H9 (cell line): ENCODE measurements around the gene ADAMTS17. TPM values are rescaled to one million over a fixed set of nuclear protein-coding genes. Genes with fewer than 3 reads are reported as not detected.

Experiments
- DNase-seq: peaks from one replicate; pipeline ENCODE4 v3.0.0-alpha.2; 2017
- H2AFZ ChIP-seq: one replicate; pipeline ENCODE4 v1.6.1; 2013; ENCODE audit warnings: mild to moderate bottlenecking, low read length, control low read depth, moderate library complexity
- H2AK5ac ChIP-seq: 2 replicates; pipeline ENCODE4 v1.6.1; 2013; ENCODE audit warnings: low read length, control low read depth, mixed read lengths; ENCODE audit not compliant: insufficient read length
- H2BK120ac ChIP-seq: one replicate; pipeline ENCODE4 v1.6.1; 2013; ENCODE audit warnings: low read depth, mild to moderate bottlenecking, low read length, control low read depth, inconsistent platforms; ENCODE audit not compliant: poor library complexity, severe bottlenecking
- H2BK12ac ChIP-seq: 2 replicates; pipeline ENCODE4 v1.6.1; 2013; ENCODE audit warnings: low read length, control low read depth, mixed read lengths, low read depth; ENCODE audit not compliant: insufficient read length
- H2BK15ac ChIP-seq: 2 replicates; pipeline ENCODE4 v1.6.1; 2013; ENCODE audit warnings: low read depth, low read length, control low read depth
- H2BK20ac ChIP-seq: one replicate; pipeline ENCODE4 v1.6.1; 2013; ENCODE audit warnings: low read depth, mild to moderate bottlenecking, low read length, control low read depth, inconsistent platforms; ENCODE audit not compliant: poor library complexity, severe bottlenecking
- H2BK5ac ChIP-seq: 2 replicates; pipeline ENCODE4 v1.6.1; 2013; ENCODE audit warnings: low read length, control low read depth, mixed read lengths; ENCODE audit not compliant: insufficient read length
- H3K14ac ChIP-seq: 2 replicates; pipeline ENCODE4 v1.6.1; 2013; ENCODE audit warnings: low read length, control low read depth; ENCODE audit not compliant: insufficient read depth
- H3K18ac ChIP-seq: 2 replicates; pipeline ENCODE4 v1.6.1; 2013; ENCODE audit warnings: low read depth, mild to moderate bottlenecking, mixed read lengths, low read length, control low read depth; ENCODE audit not compliant: insufficient read length
- H3K23ac ChIP-seq: 2 replicates; pipeline ENCODE4 v1.6.1; 2013; ENCODE audit warnings: low read length, control low read depth, mixed read lengths, low read depth; ENCODE audit not compliant: insufficient read length
- H3K23me2 ChIP-seq: 2 replicates; pipeline ENCODE4 v1.6.1; 2013; ENCODE audit warnings: low read depth, mild to moderate bottlenecking, mixed read lengths, low read length, control low read depth; ENCODE audit not compliant: insufficient read length, poor library complexity, severe bottlenecking
- H3K27ac ChIP-seq: 2 replicates; pipeline ENCODE4 v1.5.1; 2013; ENCODE audit warnings: low read length, control low read depth, mixed read lengths, low read depth; ENCODE audit not compliant: insufficient read length
- H3K27me3 ChIP-seq: 2 replicates; pipeline ENCODE4 v1.6.1; 2013; ENCODE audit warnings: low read length, control low read depth, inconsistent platforms; ENCODE audit not compliant: insufficient read depth
- H3K4ac ChIP-seq: 2 replicates; pipeline ENCODE4 v1.6.1; 2013; ENCODE audit warnings: low read depth, mild to moderate bottlenecking, control low read depth, inconsistent platforms, low read length, moderate library complexity
- H3K4me1 ChIP-seq: 2 replicates; pipeline ENCODE4 v1.6.1; 2013; ENCODE audit warnings: low read length, control low read depth, inconsistent platforms; ENCODE audit not compliant: insufficient read depth
- H3K4me2 ChIP-seq: 2 replicates; pipeline ENCODE4 v1.6.1; 2013; ENCODE audit warnings: low read length, control low read depth, mixed read lengths; ENCODE audit not compliant: insufficient read length, insufficient read depth
- H3K56ac ChIP-seq: 2 replicates; pipeline ENCODE4 v1.6.1; 2013; ENCODE audit warnings: low read depth, mild to moderate bottlenecking, mixed read lengths, low read length, control low read depth; ENCODE audit not compliant: insufficient read length
- H3K79me1 ChIP-seq: 2 replicates; pipeline ENCODE4 v1.6.1; 2013; ENCODE audit warnings: low read depth, mild to moderate bottlenecking, moderate library complexity, low read length, control low read depth, inconsistent platforms; ENCODE audit not compliant: insufficient read depth, poor library complexity, severe bottlenecking
- H3K79me2 ChIP-seq: 2 replicates; pipeline ENCODE4 v1.6.1; 2013; ENCODE audit warnings: low read length, control low read depth, inconsistent platforms; ENCODE audit not compliant: insufficient read depth
- H3K9ac ChIP-seq: 2 replicates; pipeline ENCODE4 v1.6.1; 2013; ENCODE audit warnings: low read length, control low read depth, mixed read lengths; ENCODE audit not compliant: insufficient read length; ENCODE audit errors: extremely low read depth
- H3K9me3 ChIP-seq: one replicate; pipeline ENCODE4 v1.6.1; 2013; ENCODE audit warnings: low read depth, low read length, inconsistent platforms; ENCODE audit not compliant: control insufficient read depth
- H3T11ph ChIP-seq: one replicate; pipeline ENCODE4 v1.6.1; 2013; ENCODE audit warnings: mild to moderate bottlenecking, low read length, control low read depth, inconsistent platforms
- H4K20me1 ChIP-seq: one replicate; pipeline ENCODE4 v1.6.1; 2013; ENCODE audit not compliant: control insufficient read depth, insufficient read length, insufficient read depth
- H4K5ac ChIP-seq: 2 replicates; pipeline ENCODE4 v1.6.1; 2013; ENCODE audit warnings: low read depth, mild to moderate bottlenecking, mixed read lengths, low read length, control low read depth; ENCODE audit not compliant: insufficient read length
- H4K8ac ChIP-seq: replicated peaks from 2 replicates; pipeline ENCODE4 v1.6.1; 2013; ENCODE audit warnings: low read length, control low read depth, mixed read lengths, low read depth; ENCODE audit not compliant: insufficient read length
- H4K91ac ChIP-seq: 2 replicates; pipeline ENCODE4 v1.6.1; 2013; ENCODE audit warnings: low read depth, mild to moderate bottlenecking, moderate library complexity, mixed read lengths, low read length, control low read depth; ENCODE audit not compliant: insufficient read length
- H3K27ac Mint-ChIP-seq, 3 experiments: 2 replicates in 2 of 3; 3 replicates in 1 of 3; pipeline ENCODE4 v1.8.0; 2020 to 2021; ENCODE audit warnings: mixed read lengths in 3 of 3, mild to moderate bottlenecking in 1 of 3, moderate library complexity in 1 of 3
- H3K27me3 Mint-ChIP-seq: 2 replicates; pipeline ENCODE4 v1.8.0; 2021; ENCODE audit warnings: low read depth, mild to moderate bottlenecking, moderate library complexity, mixed read lengths
- H3K36me3 Mint-ChIP-seq, 3 experiments: 2 replicates in 2 of 3; 3 replicates in 1 of 3; pipeline ENCODE4 v1.8.0; 2020 to 2021; ENCODE audit warnings: low read depth in 3 of 3, mixed read lengths in 3 of 3; ENCODE audit not compliant: insufficient read depth in 1 of 3
- H3K4me1 Mint-ChIP-seq, 2 experiments: 2 replicates each; pipeline ENCODE4 v1.8.0; 2020; ENCODE audit warnings: mixed read lengths in 2 of 2
- H3K4me3 Mint-ChIP-seq, 2 experiments: 2 replicates in 1 of 2; 3 replicates in 1 of 2; pipeline ENCODE4 v1.8.0; 2020 to 2021; ENCODE audit warnings: mild to moderate bottlenecking in 2 of 2, mixed read lengths in 2 of 2, moderate library complexity in 1 of 2
- H3K9me3 Mint-ChIP-seq, 2 experiments: 2 replicates in 1 of 2; 3 replicates in 1 of 2; pipeline ENCODE4 v1.8.0; 2020; ENCODE audit warnings: mild to moderate bottlenecking in 2 of 2, mixed read lengths in 2 of 2, moderate library complexity in 1 of 2
- CTCF ChIP-seq: fragments of 200-600 bp; sonication (generic); conservative IDR thresholded peaks from 3 replicates; pipeline ENCODE4 v1.8.0; 2021; ENCODE audit warnings: antibody characterized with exemption, mild to moderate bottlenecking
- WGBS: extraction: QIAGEN DNeasy Blood & Tissue Kit; methylation state at CpG from one replicate; pipeline ENCODE4 v1.1.7; 2013; ENCODE audit warnings: missing lambda C conversion rate, low lambda C conversion rate, mixed read lengths; ENCODE audit not compliant: insufficient read length; ENCODE audit errors: extremely low coverage; 5-methylcytosine and 5-hydroxymethylcytosine counted together
- total RNA-seq: library from RNA; stranded (reverse); gene quantifications from 2 replicates; pipeline ENCODE4 v1.2.1, GENCODE V29; 2021

The ADAMTS17 gene
- total RNA-seq, 1 experiment from 2014 or later, result 2.9 TPM

DNA sequence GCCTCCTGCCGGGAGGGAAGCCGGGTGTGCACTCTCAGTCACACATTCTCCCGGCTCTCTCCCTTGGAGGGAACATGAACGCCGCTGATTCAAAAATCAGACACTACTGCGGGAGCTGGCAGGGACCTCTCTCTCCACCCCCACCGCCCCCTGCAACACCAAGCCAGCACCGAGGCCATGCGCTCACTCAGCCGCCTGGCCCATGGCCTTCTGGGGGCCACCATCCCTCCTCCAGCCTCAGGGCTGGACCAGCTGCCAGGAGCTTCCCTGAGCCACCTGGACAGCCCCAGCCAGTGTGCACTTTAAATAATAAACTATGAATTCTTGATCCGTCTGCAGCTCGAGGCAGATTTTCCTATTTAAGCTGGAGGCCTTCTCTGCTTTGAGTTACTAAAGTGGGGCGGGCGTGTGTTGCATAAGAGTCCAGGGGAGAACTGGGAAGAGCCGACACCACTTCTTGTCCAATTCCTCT, 30.6 kb downstream of the ADAMTS17 start:
- DNase-seq, result no peak
- Histone ChIP-seq H3K27ac (no peak overlapping the region), H3K4me1 (no peaks in the 10 kb centered on the region), H3K14ac (no peak overlapping the region), H3K4me2 (no peak overlapping the region), H3K9me3 (no peaks in the 10 kb centered on the region), H3K18ac (no peak overlapping the region), H2BK15ac (no peak overlapping the region), H3K9ac (no peak overlapping the region), H2BK120ac (no peak overlapping the region), H2BK12ac (no peak overlapping the region), H3K23me2 (no peaks in the 10 kb centered on the region), H3T11ph (no peak overlapping the region), H3K56ac (no peak overlapping the region), H3K79me2 (no peaks in the 10 kb centered on the region), H4K20me1 (no peaks in the 10 kb centered on the region), H3K27me3 (no peaks in the 10 kb centered on the region), H3K4ac (no peak overlapping the region), H2BK5ac (no peak overlapping the region), H2AFZ (no peak overlapping the region), H4K5ac (no peak overlapping the region), H2AK5ac (no peak overlapping the region), H4K8ac (no peak overlapping the region), H2BK20ac (no peak overlapping the region), H3K79me1 (no peaks in the 10 kb centered on the region), H4K91ac (no peak overlapping the region), H3K23ac (no peak overlapping the region)
- H3K4me1 Mint-ChIP-seq, result peaks cover 8% of the 10 kb centered on the region in 2 experiments; a peak in 3 of 4 replicates
- peaks cover 8 to 10% of the 10 kb centered on the region in 2 experiments for H3K9me3 Mint-ChIP-seq
- no peak for TF ChIP-seq CTCF
- peaks cover 2 to 14% (median 4%) of the 10 kb centered on the region in 3 experiments; a peak in 3 of 7 replicates for H3K36me3 Mint-ChIP-seq
- no CpG with 5 or more reads among the region's 15 CpGs for WGBS
- H3K27ac Mint-ChIP-seq, result no peak overlapping the region
- H3K27me3 Mint-ChIP-seq, result no peaks in the 10 kb centered on the region; the same call in none of the 2 replicates
- H3K4me3 Mint-ChIP-seq, result no peak overlapping the region
